ENCODE data around the gene BCL2L11. TPM values are rescaled to one million over a fixed set of nuclear protein-coding genes. Genes with fewer than 3 reads are reported as not detected.
A peak's percentile ranks its signal among the peaks of the same experiment; 100 is the strongest.

BCL2L11 gene
- total and polyA plus RNA-seq, 2 experiments from 2014 or later, result 10.6 to 22.5 TPM

DNA sequence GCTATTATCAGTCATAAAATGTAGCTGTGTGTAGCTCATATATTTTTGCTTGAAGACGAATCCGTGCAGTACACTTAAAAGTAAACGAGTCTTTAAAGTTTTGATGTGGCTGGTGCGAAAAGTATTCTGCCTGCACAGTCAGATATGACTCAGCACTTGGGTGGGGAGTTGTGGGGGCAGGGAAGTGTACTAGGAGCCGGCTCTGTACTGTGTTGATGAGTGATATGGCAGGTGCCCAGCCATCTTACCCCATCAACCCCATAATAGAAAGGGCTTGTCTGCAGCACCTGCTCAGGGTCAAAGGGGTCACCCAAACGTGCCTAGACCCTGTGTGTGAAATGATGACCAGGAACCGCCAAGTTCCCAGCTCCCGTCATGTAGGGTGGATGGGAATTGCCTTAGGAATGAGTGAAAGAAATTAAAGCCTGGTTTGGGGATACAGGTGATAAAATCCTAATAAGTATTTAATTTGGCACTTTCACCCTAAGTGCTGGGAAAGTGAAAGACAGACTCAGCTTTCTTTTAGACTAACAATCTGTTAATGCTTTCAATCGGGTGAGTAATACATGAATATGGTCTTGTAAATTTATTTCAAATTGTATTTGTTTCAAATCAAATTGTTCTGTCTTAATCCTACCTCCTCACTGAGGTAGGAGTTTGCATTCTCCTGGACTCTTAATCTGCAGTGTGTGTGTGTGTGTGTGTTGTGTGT is 48.0 kb downstream of the BCL2L11 start (continued):
- TF ChIP-seq, protein P1, sequence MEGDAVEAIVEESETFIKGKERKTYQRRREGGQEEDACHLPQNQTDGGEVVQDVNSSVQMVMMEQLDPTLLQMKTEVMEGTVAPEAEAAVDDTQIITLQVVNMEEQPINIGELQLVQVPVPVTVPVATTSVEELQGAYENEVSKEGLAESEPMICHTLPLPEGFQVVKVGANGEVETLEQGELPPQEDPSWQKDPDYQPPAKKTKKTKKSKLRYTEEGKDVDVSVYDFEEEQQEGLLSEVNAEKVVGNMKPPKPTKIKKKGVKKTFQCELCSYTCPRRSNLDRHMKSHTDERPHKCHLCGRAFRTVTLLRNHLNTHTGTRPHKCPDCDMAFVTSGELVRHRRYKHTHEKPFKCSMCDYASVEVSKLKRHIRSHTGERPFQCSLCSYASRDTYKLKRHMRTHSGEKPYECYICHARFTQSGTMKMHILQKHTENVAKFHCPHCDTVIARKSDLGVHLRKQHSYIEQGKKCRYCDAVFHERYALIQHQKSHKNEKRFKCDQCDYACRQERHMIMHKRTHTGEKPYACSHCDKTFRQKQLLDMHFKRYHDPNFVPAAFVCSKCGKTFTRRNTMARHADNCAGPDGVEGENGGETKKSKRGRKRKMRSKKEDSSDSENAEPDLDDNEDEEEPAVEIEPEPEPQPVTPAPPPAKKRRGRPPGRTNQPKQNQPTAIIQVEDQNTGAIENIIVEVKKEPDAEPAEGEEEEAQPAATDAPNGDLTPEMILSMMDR (conservative IDR thresholded peaks at IDR 0.05; ENCODE audit: low read depth in 2 of 2), result no peak
- TF ChIP-seq EZH2phosphoT487 (IDR thresholded peaks at IDR 0.05; ENCODE audit: unreplicated experiment), result no peak
- TF ChIP-seq, protein P2, sequence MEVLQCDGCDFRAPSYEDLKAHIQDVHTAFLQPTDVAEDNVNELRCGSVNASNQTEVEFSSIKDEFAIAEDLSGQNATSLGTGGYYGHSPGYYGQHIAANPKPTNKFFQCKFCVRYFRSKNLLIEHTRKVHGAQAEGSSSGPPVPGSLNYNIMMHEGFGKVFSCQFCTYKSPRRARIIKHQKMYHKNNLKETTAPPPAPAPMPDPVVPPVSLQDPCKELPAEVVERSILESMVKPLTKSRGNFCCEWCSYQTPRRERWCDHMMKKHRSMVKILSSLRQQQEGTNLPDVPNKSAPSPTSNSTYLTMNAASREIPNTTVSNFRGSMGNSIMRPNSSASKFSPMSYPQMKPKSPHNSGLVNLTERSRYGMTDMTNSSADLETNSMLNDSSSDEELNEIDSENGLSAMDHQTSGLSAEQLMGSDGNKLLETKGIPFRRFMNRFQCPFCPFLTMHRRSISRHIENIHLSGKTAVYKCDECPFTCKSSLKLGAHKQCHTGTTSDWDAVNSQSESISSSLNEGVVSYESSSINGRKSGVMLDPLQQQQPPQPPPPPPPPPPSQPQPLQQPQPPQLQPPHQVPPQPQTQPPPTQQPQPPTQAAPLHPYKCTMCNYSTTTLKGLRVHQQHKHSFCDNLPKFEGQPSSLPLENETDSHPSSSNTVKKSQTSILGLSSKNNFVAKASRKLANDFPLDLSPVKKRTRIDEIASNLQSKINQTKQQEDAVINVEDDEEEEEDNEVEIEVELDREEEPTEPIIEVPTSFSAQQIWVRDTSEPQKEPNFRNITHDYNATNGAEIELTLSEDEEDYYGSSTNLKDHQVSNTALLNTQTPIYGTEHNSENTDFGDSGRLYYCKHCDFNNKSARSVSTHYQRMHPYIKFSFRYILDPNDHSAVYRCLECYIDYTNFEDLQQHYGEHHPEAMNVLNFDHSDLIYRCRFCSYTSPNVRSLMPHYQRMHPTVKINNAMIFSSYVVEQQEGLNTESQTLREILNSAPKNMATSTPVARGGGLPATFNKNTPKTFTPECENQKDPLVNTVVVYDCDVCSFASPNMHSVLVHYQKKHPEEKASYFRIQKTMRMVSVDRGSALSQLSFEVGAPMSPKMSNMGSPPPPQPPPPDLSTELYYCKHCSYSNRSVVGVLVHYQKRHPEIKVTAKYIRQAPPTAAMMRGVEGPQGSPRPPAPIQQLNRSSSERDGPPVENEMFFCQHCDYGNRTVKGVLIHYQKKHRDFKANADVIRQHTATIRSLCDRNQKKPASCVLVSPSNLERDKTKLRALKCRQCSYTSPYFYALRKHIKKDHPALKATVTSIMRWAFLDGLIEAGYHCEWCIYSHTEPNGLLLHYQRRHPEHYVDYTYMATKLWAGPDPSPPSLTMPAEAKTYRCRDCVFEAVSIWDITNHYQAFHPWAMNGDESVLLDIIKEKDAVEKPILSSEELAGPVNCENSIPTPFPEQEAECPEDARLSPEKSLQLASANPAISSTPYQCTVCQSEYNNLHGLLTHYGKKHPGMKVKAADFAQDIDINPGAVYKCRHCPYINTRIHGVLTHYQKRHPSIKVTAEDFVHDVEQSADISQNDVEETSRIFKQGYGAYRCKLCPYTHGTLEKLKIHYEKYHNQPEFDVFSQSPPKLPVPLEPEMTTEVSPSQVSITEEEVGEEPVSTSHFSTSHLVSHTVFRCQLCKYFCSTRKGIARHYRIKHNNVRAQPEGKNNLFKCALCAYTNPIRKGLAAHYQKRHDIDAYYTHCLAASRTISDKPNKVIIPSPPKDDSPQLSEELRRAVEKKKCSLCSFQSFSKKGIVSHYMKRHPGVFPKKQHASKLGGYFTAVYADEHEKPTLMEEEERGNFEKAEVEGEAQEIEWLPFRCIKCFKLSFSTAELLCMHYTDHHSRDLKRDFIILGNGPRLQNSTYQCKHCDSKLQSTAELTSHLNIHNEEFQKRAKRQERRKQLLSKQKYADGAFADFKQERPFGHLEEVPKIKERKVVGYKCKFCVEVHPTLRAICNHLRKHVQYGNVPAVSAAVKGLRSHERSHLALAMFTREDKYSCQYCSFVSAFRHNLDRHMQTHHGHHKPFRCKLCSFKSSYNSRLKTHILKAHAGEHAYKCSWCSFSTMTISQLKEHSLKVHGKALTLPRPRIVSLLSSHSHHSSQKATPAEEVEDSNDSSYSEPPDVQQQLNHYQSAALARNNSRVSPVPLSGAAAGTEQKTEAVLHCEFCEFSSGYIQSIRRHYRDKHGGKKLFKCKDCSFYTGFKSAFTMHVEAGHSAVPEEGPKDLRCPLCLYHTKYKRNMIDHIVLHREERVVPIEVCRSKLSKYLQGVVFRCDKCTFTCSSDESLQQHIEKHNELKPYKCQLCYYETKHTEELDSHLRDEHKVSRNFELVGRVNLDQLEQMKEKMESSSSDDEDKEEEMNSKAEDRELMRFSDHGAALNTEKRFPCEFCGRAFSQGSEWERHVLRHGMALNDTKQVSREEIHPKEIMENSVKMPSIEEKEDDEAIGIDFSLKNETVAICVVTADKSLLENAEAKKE (CRISPR knock-in tag; IDR thresholded peaks at IDR 0.05), result no peak
- TF ChIP-seq EZH2 (IDR thresholded peaks at IDR 0.05; ENCODE audit: low read depth, unreplicated experiment), result no peak
- no peak for TF ChIP-seq POLR2AphosphoS5 (IDR thresholded peaks at IDR 0.05; ENCODE audit: low read depth)

DNA sequence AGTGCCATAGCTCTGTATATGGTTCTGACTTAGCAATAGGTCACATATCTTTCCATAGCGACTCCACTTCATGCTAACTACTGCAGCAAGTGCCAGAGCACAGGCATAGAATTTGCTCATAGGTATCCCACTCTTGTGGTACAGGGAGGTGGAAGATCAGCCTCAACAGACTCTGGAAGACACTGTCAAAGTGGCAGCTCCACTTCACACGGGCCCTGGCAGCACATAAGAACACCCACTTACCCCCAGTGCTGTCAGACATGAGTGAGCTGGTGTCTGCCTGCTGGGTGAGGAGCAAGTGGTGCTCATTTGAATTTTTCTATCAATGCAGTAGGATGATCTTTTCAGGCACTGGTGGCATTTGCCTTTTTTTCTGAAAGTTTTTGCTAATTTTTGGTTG is 48.6 kb downstream of the BCL2L11 start:
- H3K9me3 Mint-ChIP-seq, result no peaks in the 10 kb centered on the region
- no peak for TF ChIP-seq POLR2AphosphoS5 (IDR thresholded peaks at IDR 0.05; ENCODE audit: low read depth)
- no peak for TF ChIP-seq STAT1 (IDR thresholded peaks at IDR 0.05; ENCODE audit: unreplicated experiment)
- TF ChIP-seq, protein P3, sequence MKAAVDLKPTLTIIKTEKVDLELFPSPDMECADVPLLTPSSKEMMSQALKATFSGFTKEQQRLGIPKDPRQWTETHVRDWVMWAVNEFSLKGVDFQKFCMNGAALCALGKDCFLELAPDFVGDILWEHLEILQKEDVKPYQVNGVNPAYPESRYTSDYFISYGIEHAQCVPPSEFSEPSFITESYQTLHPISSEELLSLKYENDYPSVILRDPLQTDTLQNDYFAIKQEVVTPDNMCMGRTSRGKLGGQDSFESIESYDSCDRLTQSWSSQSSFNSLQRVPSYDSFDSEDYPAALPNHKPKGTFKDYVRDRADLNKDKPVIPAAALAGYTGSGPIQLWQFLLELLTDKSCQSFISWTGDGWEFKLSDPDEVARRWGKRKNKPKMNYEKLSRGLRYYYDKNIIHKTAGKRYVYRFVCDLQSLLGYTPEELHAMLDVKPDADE (IDR thresholded peaks at IDR 0.05), result no peak
- TF ChIP-seq, protein P4, sequence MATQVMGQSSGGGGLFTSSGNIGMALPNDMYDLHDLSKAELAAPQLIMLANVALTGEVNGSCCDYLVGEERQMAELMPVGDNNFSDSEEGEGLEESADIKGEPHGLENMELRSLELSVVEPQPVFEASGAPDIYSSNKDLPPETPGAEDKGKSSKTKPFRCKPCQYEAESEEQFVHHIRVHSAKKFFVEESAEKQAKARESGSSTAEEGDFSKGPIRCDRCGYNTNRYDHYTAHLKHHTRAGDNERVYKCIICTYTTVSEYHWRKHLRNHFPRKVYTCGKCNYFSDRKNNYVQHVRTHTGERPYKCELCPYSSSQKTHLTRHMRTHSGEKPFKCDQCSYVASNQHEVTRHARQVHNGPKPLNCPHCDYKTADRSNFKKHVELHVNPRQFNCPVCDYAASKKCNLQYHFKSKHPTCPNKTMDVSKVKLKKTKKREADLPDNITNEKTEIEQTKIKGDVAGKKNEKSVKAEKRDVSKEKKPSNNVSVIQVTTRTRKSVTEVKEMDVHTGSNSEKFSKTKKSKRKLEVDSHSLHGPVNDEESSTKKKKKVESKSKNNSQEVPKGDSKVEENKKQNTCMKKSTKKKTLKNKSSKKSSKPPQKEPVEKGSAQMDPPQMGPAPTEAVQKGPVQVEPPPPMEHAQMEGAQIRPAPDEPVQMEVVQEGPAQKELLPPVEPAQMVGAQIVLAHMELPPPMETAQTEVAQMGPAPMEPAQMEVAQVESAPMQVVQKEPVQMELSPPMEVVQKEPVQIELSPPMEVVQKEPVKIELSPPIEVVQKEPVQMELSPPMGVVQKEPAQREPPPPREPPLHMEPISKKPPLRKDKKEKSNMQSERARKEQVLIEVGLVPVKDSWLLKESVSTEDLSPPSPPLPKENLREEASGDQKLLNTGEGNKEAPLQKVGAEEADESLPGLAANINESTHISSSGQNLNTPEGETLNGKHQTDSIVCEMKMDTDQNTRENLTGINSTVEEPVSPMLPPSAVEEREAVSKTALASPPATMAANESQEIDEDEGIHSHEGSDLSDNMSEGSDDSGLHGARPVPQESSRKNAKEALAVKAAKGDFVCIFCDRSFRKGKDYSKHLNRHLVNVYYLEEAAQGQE (IDR thresholded peaks at IDR 0.05; ENCODE audit: unreplicated experiment), result no peak
- TF ChIP-seq, protein P1 (conservative IDR thresholded peaks at IDR 0.05; ENCODE audit: low read depth in 2 of 2), result no peak

More for the DNA sequence above, 48.6 kb downstream of the BCL2L11 start:
- Mint-ChIP-seq H3K4me3 (no peak overlapping the region), H3K27ac (peak overlapping the region; percentile 43; the same call in 1 of the 2 replicates), H3K4me1 (peaks cover 37% of the 10 kb centered on the region), H3K27me3 (ENCODE audit: insufficient read depth, low read depth, poor library complexity) (peaks cover 9% of the 10 kb centered on the region), H3K36me3 (ENCODE audit: low read depth) (peaks cover 16% of the 10 kb centered on the region; the same call in 2 of the 3 replicates)
- H4K20me1 ChIP-seq (replicated peaks; ENCODE audit: insufficient read depth), result no peaks in the 10 kb centered on the region
- peaks cover 6% of the 10 kb centered on the region; the same call in 1 of the 2 replicates for H3K36me3 ChIP-seq (ENCODE audit: insufficient read depth)
- H3K9me2 ChIP-seq (ENCODE audit: insufficient read depth), result no peaks in the 10 kb centered on the region
- H3K4me1 ChIP-seq (ENCODE audit: insufficient read depth), result peaks cover 17% of the 10 kb centered on the region
- DNase-seq (ENCODE audit: low spot score) (no peak), ATAC-seq (no peak)
- no peak overlapping the region for H3K4me2 ChIP-seq
- H3K27ac ChIP-seq (ENCODE audit: low read depth), result 0 out of 2 replicates have a peak overlapping the region, but pooled peaks have one; percentile 26
- H2AFZ ChIP-seq, result no peak overlapping the region
- H3F3A ChIP-seq (replicated peaks; ENCODE audit: low read depth), result no peaks in the 10 kb centered on the region
- no peaks in the 10 kb centered on the region for H3K27me3 ChIP-seq (ENCODE audit: insufficient read depth)
- H3K4me3 ChIP-seq, result no peak overlapping the region
- H3K79me2 ChIP-seq (replicated peaks; ENCODE audit: insufficient read depth), result no peaks in the 10 kb centered on the region
